GM13977 (cell line): ENCODE measurements around the gene PLEKHN1.

Experiments
- DNase-seq: peaks from one replicate; pipeline ENCODE4 v3.0.0; 2012; ENCODE audit warnings: low spot score
- CTCF ChIP-seq: IDR thresholded peaks from 2 replicates; pipeline ENCODE4 v1.5.1; 2012; ENCODE audit warnings: mild to moderate bottlenecking, control low read depth; ENCODE audit not compliant: insufficient read depth; ENCODE audit errors: extremely low read depth, missing control alignments
- in situ Hi-C: fragments of 300-500 bp; cut with MboI; formaldehyde crosslinking; loops from one replicate; pipeline ENCODE4 v1.12.0; 2022; ENCODE audit warnings: low sequenced_read_pairs, low pct_unique_long_range_greater_than_20kb, mixed read lengths, inconsistent platforms; ENCODE audit not compliant: unreplicated experiment

PLEKHN1 gene

GRCh38 chr1:1024771-1025699 lies 58.8 kb downstream of the PLEKHN1 start:
- in situ Hi-C loops = no loop called here
- DNase-seq = no peak

More at GRCh38 chr1:1024771-1025699, 58.8 kb downstream of the PLEKHN1 start:
- no peak for TF ChIP-seq CTCF
